Epithelial cell of esophagus (primary cell): ENCODE measurements around the gene RGS11.
"Not testable (repeated sequence)": the region's sequence is repeated elsewhere in the genome, so short reads cannot be mapped to it uniquely, and the experiment has no call there.

Experiments used
- DNase-seq: peaks from one replicate; pipeline ENCODE4 v3.0.0; 2010; ENCODE audit warnings: low read depth
- H3K4me3 ChIP-seq: 2 replicates; pipeline ENCODE4 v1.5.1; 2011; ENCODE audit warnings: mild to moderate bottlenecking, low read length, control low read depth
- TF ChIP-seq, protein P1 (sequence below): IDR thresholded peaks from 2 replicates; pipeline ENCODE4 v1.5.1; 2011; ENCODE audit warnings: low read depth, mild to moderate bottlenecking, low read length, control low read depth, inconsistent platforms; ENCODE audit not compliant: insufficient read depth; ENCODE audit errors: missing control alignments

Gene RGS11

DNA sequence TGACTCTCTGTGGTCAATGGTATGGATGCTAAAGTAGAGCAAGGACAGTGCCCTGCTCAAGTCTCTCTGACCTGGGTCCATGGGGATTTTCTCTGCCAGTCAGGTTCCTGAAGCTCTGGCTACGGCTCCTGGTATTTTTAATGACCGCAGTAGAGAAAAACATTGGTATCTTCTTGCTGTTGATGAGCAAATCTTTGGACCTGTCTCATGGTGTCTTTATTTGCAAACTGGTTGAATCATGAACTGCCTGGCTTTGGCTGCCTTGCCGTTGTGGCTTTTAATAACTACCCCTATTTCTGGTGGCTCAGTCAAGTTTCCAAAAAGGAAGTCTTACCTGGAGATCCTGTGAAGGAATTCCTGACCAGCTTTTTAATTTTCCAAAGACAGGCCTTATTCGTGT is 32.4 kb downstream of the RGS11 start:
- no peak overlapping the region for H3K4me3 ChIP-seq
- DNase-seq = no peak
- TF ChIP-seq, protein P1, sequence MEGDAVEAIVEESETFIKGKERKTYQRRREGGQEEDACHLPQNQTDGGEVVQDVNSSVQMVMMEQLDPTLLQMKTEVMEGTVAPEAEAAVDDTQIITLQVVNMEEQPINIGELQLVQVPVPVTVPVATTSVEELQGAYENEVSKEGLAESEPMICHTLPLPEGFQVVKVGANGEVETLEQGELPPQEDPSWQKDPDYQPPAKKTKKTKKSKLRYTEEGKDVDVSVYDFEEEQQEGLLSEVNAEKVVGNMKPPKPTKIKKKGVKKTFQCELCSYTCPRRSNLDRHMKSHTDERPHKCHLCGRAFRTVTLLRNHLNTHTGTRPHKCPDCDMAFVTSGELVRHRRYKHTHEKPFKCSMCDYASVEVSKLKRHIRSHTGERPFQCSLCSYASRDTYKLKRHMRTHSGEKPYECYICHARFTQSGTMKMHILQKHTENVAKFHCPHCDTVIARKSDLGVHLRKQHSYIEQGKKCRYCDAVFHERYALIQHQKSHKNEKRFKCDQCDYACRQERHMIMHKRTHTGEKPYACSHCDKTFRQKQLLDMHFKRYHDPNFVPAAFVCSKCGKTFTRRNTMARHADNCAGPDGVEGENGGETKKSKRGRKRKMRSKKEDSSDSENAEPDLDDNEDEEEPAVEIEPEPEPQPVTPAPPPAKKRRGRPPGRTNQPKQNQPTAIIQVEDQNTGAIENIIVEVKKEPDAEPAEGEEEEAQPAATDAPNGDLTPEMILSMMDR = no peak

DNA sequence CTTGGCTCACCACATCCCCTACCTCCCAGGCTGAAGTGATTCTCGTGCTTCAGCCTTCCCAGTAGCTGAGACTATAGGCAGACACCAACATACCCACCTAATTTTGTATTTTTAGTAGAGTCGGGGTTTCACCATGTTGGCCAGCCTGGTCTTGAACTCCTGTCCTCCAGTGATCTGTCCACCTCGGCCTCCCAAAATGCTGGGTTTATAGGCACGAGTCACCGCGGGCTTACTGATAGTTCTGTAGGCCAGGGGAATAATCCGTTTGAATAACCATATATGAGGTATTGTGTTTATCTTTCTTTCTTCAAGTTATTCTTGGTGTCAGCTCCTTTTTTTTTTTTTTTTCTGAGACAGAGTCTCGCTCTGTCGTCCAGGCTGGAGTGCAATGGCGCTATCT is 33.5 kb downstream of the RGS11 start:
- no peak for DNase-seq
- TF ChIP-seq, protein P1 = no peak
- no peak overlapping the region for H3K4me3 ChIP-seq

- TF ChIP-seq, protein P1 = no peak
- H3K4me3 ChIP-seq = no peak overlapping the region
- DNase-seq = no peak
Observed at GRCh38 chr16:240559-240958, 35.2 kb downstream of the RGS11 start.

DNA sequence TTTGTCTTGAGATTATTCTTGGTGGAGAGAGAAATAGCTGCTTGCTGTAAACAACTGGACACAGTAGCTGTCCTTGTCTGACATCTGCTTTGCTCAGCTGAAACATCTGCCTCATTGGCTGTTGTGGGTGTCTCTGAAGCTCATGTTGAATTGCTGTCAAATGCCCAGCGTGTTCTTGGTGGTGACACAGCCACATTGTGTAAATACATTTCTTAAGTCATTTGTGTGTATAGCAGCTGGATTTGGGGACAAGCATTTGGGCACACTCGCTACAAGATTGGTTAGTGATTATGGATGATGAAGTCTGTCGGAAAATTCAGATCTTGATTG is 35.8 kb downstream of the RGS11 start:
- H3K4me3 ChIP-seq = no peak overlapping the region
- no peak for DNase-seq
- TF ChIP-seq, protein P1 = no peak

GRCh38 chr16:234468-235305 is 41.1 kb downstream of the RGS11 start, which contains the start of gene FAM234A:
Gene FAM234A, plus strand, starts transcription at chr16:234821. Its CDS starts 19,593 bp downstream, at chr16:254414.
- DNase-seq = peak; percentile 93
- peak within 1 kb of the TSS; percentile 93 for H3K4me3 ChIP-seq
- TF ChIP-seq, protein P1 = peak; percentile 39

- DNase-seq = no peak
- TF ChIP-seq, protein P1 = no peak
- H3K4me3 ChIP-seq = no peak overlapping the region
Observed at GRCh38 chr16:230949-231348, 44.8 kb downstream of the RGS11 start.

DNA sequence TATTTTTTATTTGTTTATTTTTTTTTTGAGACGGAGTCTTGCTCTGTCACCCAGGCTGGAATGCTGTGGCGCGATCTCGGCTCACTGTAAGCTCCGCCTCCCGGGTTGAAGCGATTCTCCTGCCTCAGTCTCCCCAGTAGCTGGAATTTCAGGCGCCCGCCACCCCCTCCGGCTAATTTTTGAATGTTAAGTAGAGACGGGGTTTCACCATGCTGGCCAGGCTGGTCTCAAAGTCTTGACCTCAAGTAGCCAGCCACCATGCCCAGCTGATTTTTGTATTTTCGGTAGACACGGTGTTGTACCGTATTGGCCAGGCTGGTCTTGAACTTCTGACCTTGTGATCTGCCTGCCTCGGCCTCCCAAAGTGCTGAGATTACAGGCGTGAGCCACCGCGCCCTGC is 45.4 kb downstream of the RGS11 start:
- not testable (repeated sequence) for H3K4me3 ChIP-seq, DNase-seq
